SK-N-SH (cell line): ENCODE data around the gene TUFT1. TPM values are rescaled to one million over a fixed set of nuclear protein-coding genes. Genes with fewer than 3 reads are reported as not detected.

Experiments used
- CTCF ChIA-PET: fragments of 300-600, 350-600 bp; formaldehyde crosslinking; extraction: SDS; loops from one replicate; lab custom pipeline; 2021; lab: Yijun Ruan, JAX
- POLR2A ChIA-PET: fragments of 350-600 bp; sonication (Branson Sonifier 250); formaldehyde crosslinking; extraction: SDS; loops from one replicate; lab custom pipeline; 2020; ENCODE audit warnings: antibody characterized with exemption, inconsistent platforms; lab: Yijun Ruan, JAX
- DNase-seq: peaks from one replicate; pipeline ENCODE4 v3.0.0; 2012
- H2AFZ ChIP-seq: fragments of 200-600 bp; sonication (generic); 2 replicates; pipeline ENCODE4 v1.8.1; 2016; ENCODE audit warnings: antibody characterized with exemption, mild to moderate bottlenecking, low read depth
- H3F3A ChIP-seq: fragments of 200-600 bp; sonication (generic); replicated peaks from 2 replicates; pipeline ENCODE3; 2016; ENCODE audit warnings: antibody characterized with exemption, mild to moderate bottlenecking; ENCODE audit not compliant: insufficient read depth
- H3K27ac ChIP-seq, 2 experiments: fragments of 200-500 bp in 1 of 2; fragments of 200-600 bp in 1 of 2; sonication (Bioruptor generic) in 1 of 2; sonication (generic), shearing (Covaris generic) in 1 of 2; 2 replicates each; pipeline versions ENCODE4 v1.5.1 to v1.6.1; 2014 to 2016; ENCODE audit warnings: low read depth in 2 of 2, inconsistent platforms in 1 of 2, low read length in 1 of 2, mild to moderate bottlenecking in 1 of 2, mixed read lengths in 1 of 2
- H3K27me3 ChIP-seq: fragments of 200-600 bp; sonication (generic), shearing (Covaris generic); 2 replicates; pipeline ENCODE4 v1.6.1; 2016; ENCODE audit warnings: mixed run types; ENCODE audit not compliant: insufficient read depth
- H3K36me3 ChIP-seq, 2 experiments: fragments of 200-500 bp in 1 of 2; fragments of 200-600 bp in 1 of 2; sonication (Bioruptor generic) in 1 of 2; sonication (generic) in 1 of 2; replicated peaks in 1 of 2; 2 replicates each; pipeline versions ENCODE3 to v1.5.1; 2014 to 2016; ENCODE audit warnings: low read length in 1 of 2, mild to moderate bottlenecking in 1 of 2; ENCODE audit not compliant: insufficient read depth in 2 of 2, control insufficient read depth in 1 of 2
- H3K4me1 ChIP-seq, 2 experiments: fragments of 200-500 bp in 1 of 2; fragments of 200-600 bp in 1 of 2; sonication (Bioruptor generic) in 1 of 2; sonication (generic), shearing (Covaris generic) in 1 of 2; 2 replicates each; pipeline versions ENCODE4 v1.5.1 to v1.6.1; 2014 to 2016; ENCODE audit warnings: low read depth in 1 of 2, low read length in 1 of 2, mixed run types in 1 of 2; ENCODE audit not compliant: insufficient read depth in 2 of 2, control insufficient read depth in 1 of 2
- H3K4me2 ChIP-seq: fragments of 200-600 bp; sonication (generic), shearing (Covaris generic); 2 replicates; pipeline ENCODE4 v1.6.1; 2017; ENCODE audit warnings: mixed run types
- H3K4me3 ChIP-seq, 2 experiments: fragments of 200-500 bp in 1 of 2; fragments of 200-600 bp in 1 of 2; sonication (Bioruptor generic) in 1 of 2; sonication (generic), shearing (Covaris generic) in 1 of 2; 2 replicates each; pipeline versions ENCODE4 v1.5.1 to v1.8.1; 2014 to 2016; ENCODE audit warnings: low read depth in 2 of 2, inconsistent platforms in 1 of 2, low read length in 1 of 2, mild to moderate bottlenecking in 1 of 2, mixed read lengths in 1 of 2, moderate library complexity in 1 of 2
- H3K79me2 ChIP-seq: fragments of 200-600 bp; sonication (generic); 2 replicates; pipeline ENCODE4 v1.8.1; 2017; ENCODE audit warnings: mild to moderate bottlenecking; ENCODE audit not compliant: insufficient read depth
- H3K9ac ChIP-seq: fragments of 200-600 bp; sonication (generic); 2 replicates; pipeline ENCODE4 v1.6.1; 2017; ENCODE audit warnings: mixed run types
- H3K9me2 ChIP-seq: fragments of 200-600 bp; sonication (generic); 2 replicates; pipeline ENCODE4 v1.6.1; 2017; ENCODE audit warnings: mixed run types
- H3K9me3 ChIP-seq: fragments of 200-600 bp; sonication (generic); 2 replicates; pipeline ENCODE4 v1.6.1; 2017; ENCODE audit warnings: mixed run types, mild to moderate bottlenecking, moderate library complexity
- H4K20me1 ChIP-seq: fragments of 200-600 bp; sonication (generic); 2 replicates; pipeline ENCODE4 v1.6.1; 2017; ENCODE audit warnings: mild to moderate bottlenecking, mixed run types; ENCODE audit not compliant: insufficient read depth
- EP300 ChIP-seq, 2 experiments: IDR thresholded peaks; 2 replicates each; pipeline versions ENCODE4 v1.4.0 to v1.6.1; 2012; ENCODE audit warnings: borderline replicate concordance in 1 of 2, low read depth in 1 of 2, low read length in 1 of 2
- EZH2phosphoT487 ChIP-seq: fragments of 200-600 bp; sonication (generic); IDR thresholded peaks from 2 replicates; pipeline ENCODE4 v1.6.1; 2017; ENCODE audit warnings: low read depth, mixed run types, mild to moderate bottlenecking, antibody characterized with exemption, moderate library complexity, borderline replicate concordance
- FOSL2 ChIP-seq: IDR thresholded peaks from 2 replicates; pipeline ENCODE4 v1.4.0; 2012; ENCODE audit warnings: low read depth, mild to moderate bottlenecking, moderate library complexity, borderline replicate concordance
- FOXM1 ChIP-seq: IDR thresholded peaks from 2 replicates; pipeline ENCODE4 v1.4.0; 2012; ENCODE audit warnings: low read depth, mild to moderate bottlenecking
- JUND ChIP-seq: IDR thresholded peaks from 2 replicates; pipeline ENCODE4 v1.4.0; 2012
- MXI1 ChIP-seq: IDR thresholded peaks from 2 replicates; pipeline ENCODE4 v1.6.1; 2012; ENCODE audit warnings: mild to moderate bottlenecking, low read depth, low read length, improper control_type of control experiment
- NRF1 ChIP-seq: IDR thresholded peaks from 2 replicates; pipeline ENCODE4 v1.6.1; 2012; ENCODE audit warnings: low read depth, mild to moderate bottlenecking, low read length
- POLR2AphosphoS5 ChIP-seq: IDR thresholded peaks from 2 replicates; pipeline ENCODE4 v1.6.1; 2012; ENCODE audit warnings: low read depth, low read length
- RAD21 ChIP-seq: IDR thresholded peaks from 2 replicates; pipeline ENCODE4 v1.6.1; 2012; ENCODE audit warnings: mild to moderate bottlenecking, low read length
- RFX5 ChIP-seq: IDR thresholded peaks from 2 replicates; pipeline ENCODE4 v1.6.1; 2012; ENCODE audit warnings: mild to moderate bottlenecking, improper control_type of control experiment, low read length
- TEAD4 ChIP-seq: IDR thresholded peaks from 2 replicates; pipeline ENCODE4 v1.4.0; 2012; ENCODE audit warnings: mild to moderate bottlenecking, borderline replicate concordance; ENCODE audit not compliant: insufficient read depth
- WGBS: methylation state at CpG from one replicate; pipeline ENCODE4 v1.1.6; 2017; ENCODE audit warnings: low lambda C conversion rate; 5-methylcytosine and 5-hydroxymethylcytosine counted together
- polyA plus RNA-seq, 3 experiments: library from polyadenylated mRNA; depleted of rRNA; stranded (reverse); fragments of >200 nt; gene quantifications; 2 replicates each; pipeline ENCODE4 v1.2.3, GENCODE V29; 2012
- TF ChIP-seq, protein P1 (sequence below): IDR thresholded peaks from 2 replicates; pipeline ENCODE4 v1.6.1; 2012; ENCODE audit warnings: mild to moderate bottlenecking, low read depth, low read length, moderate library complexity
- TF ChIP-seq, protein P2 (sequence below): fragments of 150-350 bp; IDR thresholded peaks from 2 replicates; pipeline ENCODE4 v1.6.1; 2016; ENCODE audit warnings: mild to moderate bottlenecking, low read depth, low read length

Gene TUFT1
- polyA plus RNA-seq, 1 of the 3 experiments (the other 2 are of a cell fraction) = 20.6 TPM

DNA sequence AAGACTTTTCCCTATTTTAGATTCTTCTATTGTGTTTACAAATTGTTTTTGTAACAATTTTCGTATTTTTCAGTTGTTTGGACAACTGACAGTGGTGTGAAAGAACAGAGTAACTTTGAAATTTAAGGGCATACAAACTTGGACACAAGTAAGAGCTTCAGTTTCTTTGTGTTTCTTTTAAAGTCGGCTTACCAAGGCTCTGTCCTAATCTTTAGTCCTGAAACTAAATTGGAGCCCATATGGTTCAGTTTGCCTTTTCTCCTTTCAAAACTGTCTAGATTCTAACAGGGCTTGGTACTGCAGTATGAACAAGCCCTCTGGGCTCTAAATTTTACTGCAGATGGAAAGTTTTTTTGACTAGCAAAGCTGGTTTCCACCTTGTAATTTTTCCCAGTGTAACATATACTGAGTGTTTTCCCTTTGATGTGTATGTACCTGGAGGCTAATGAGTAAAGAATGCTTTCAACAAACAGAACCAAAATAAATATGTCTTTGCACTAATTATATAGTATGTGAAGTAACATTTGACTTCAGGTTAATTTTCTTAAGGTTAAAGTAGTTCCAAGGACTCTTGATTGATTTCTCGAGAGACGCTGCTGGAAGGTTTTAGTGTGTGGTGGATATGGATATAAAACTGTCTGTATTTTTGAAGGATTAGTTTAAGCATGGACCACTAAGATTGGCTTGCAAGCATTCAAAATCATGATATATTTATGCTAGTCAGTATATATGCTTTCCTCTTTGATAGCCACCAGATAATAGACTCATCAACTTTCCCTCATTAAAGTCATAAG, 75.8 kb downstream of the TUFT1 start:
- peaks cover 89% of the 10 kb centered on the region for H3K79me2 ChIP-seq
- no peaks in the 10 kb centered on the region for H3K9me2 ChIP-seq
- peak overlapping the region; percentile 11 to 53; a peak in 3 of 4 replicates for H3K27ac ChIP-seq
- 0 out of 4 replicates have a peak overlapping the region, but pooled peaks of 1 of the 2 experiments have one; percentile 10 for H3K4me3 ChIP-seq
- H2AFZ ChIP-seq = no peak overlapping the region
- peaks cover 17 to 32% of the 10 kb centered on the region in 2 experiments for H3K4me1 ChIP-seq
- peaks cover 7 to 12% of the 10 kb centered on the region in 2 experiments for H3K36me3 ChIP-seq
- peaks cover 16% of the 10 kb centered on the region for H3F3A ChIP-seq
- no peaks in the 10 kb centered on the region for H3K27me3 ChIP-seq
- H3K4me2 ChIP-seq = peak overlapping the region; percentile 59; the same call in 1 of the 2 replicates
- peaks cover 30% of the 10 kb centered on the region for H4K20me1 ChIP-seq
- POLR2A ChIA-PET = interaction anchor here (0.5 kb wide), 1 partner anchor 1580 kb away, joined by 3 read pairs; no protein-coding TSS in a partner anchor
- DNase-seq = no peak
- TF ChIP-seq EP300 (IDR thresholded peaks at IDR 0.05; ENCODE audit: borderline replicate concordance in 1 of 2, low read depth in 1 of 2, low read length in 1 of 2) (no peak), TEAD4 (no peak), FOSL2 (no peak), MXI1 (no peak), NRF1 (no peak)
- TF ChIP-seq, protein P1, sequence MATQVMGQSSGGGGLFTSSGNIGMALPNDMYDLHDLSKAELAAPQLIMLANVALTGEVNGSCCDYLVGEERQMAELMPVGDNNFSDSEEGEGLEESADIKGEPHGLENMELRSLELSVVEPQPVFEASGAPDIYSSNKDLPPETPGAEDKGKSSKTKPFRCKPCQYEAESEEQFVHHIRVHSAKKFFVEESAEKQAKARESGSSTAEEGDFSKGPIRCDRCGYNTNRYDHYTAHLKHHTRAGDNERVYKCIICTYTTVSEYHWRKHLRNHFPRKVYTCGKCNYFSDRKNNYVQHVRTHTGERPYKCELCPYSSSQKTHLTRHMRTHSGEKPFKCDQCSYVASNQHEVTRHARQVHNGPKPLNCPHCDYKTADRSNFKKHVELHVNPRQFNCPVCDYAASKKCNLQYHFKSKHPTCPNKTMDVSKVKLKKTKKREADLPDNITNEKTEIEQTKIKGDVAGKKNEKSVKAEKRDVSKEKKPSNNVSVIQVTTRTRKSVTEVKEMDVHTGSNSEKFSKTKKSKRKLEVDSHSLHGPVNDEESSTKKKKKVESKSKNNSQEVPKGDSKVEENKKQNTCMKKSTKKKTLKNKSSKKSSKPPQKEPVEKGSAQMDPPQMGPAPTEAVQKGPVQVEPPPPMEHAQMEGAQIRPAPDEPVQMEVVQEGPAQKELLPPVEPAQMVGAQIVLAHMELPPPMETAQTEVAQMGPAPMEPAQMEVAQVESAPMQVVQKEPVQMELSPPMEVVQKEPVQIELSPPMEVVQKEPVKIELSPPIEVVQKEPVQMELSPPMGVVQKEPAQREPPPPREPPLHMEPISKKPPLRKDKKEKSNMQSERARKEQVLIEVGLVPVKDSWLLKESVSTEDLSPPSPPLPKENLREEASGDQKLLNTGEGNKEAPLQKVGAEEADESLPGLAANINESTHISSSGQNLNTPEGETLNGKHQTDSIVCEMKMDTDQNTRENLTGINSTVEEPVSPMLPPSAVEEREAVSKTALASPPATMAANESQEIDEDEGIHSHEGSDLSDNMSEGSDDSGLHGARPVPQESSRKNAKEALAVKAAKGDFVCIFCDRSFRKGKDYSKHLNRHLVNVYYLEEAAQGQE = peak; percentile 75
- 81% methylated on average over 4 of the region's 4 CpGs for WGBS
- no peaks in the 10 kb centered on the region for H3K9me3 ChIP-seq
- CTCF ChIA-PET = interaction anchor here (1.0 kb wide), 1 partner anchor 144 kb away, joined by 3 read pairs; no protein-coding TSS in a partner anchor
- H3K9ac ChIP-seq = peak overlapping the region; percentile 6; the same call in 1 of the 2 replicates

DNA sequence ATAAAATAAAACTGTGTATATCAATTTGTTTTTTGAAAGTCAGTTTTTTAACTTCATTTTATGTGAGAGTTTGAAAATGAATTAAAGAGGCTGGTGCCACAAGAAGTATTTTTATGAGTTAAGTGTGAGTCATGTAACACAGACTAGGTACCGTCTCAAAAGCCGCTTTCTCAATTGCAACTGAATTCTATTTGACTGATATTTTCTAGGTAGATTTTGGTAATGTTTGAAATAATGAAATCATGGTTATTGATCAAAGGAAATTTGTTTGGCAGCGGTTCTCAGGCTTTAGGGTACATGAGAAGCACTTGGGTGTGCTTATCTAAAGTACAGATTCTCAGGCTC, 76.4 kb downstream of the TUFT1 start:
- CTCF ChIA-PET = interaction anchor here (1.0 kb wide), 1 partner anchor 144 kb away, joined by 3 read pairs; no protein-coding TSS in a partner anchor
- no peak for DNase-seq
- Histone ChIP-seq H4K20me1 (peaks cover 36% of the 10 kb centered on the region), H3F3A (peaks cover 16% of the 10 kb centered on the region), H3K79me2 (peaks cover 95% of the 10 kb centered on the region), H3K27me3 (no peaks in the 10 kb centered on the region), H3K4me1 (peaks cover 17 to 28% of the 10 kb centered on the region in 2 experiments), H2AFZ (no peak overlapping the region), H3K27ac (peak overlapping the region; percentile 11 to 53; a peak in 3 of 4 replicates), H3K9ac (peak overlapping the region; percentile 6; the same call in 1 of the 2 replicates), H3K9me2 (no peaks in the 10 kb centered on the region), H3K4me3 (peak overlapping the region in 1 of 2 experiments; percentile 10; a peak in 1 of 4 replicates), H3K36me3 (peaks cover 7 to 12% of the 10 kb centered on the region in 2 experiments), H3K4me2 (peak overlapping the region; percentile 59; the same call in 1 of the 2 replicates), H3K9me3 (no peaks in the 10 kb centered on the region)
- TF ChIP-seq FOXM1 = no peak
- TF ChIP-seq POLR2AphosphoS5 = no peak
- peak; percentile 31; the same call in 1 of the 2 replicates for TF ChIP-seq JUND
- TF ChIP-seq, protein P2, sequence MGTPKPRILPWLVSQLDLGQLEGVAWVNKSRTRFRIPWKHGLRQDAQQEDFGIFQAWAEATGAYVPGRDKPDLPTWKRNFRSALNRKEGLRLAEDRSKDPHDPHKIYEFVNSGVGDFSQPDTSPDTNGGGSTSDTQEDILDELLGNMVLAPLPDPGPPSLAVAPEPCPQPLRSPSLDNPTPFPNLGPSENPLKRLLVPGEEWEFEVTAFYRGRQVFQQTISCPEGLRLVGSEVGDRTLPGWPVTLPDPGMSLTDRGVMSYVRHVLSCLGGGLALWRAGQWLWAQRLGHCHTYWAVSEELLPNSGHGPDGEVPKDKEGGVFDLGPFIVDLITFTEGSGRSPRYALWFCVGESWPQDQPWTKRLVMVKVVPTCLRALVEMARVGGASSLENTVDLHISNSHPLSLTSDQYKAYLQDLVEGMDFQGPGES = no peak
- TF ChIP-seq RAD21 = no peak
- TF ChIP-seq FOSL2 = peak; percentile 63
- TF ChIP-seq RFX5 = no peak
- no peak for TF ChIP-seq EZH2phosphoT487
- WGBS = 33% methylated on average over 3 of the region's 3 CpGs
- POLR2A ChIA-PET = no interaction called here
